SIG-M5 treated with dmso at 0.1 percent for 504 hours (cell line): ENCODE measurements around the gene SIN3B.

Experiments
- DNase-seq: peaks from one replicate; lab custom pipeline; 2025; ENCODE audit not compliant: unreplicated experiment; lab: John Stamatoyannopoulos, UW

SIN3B gene

GRCh38 chr19:16889366-16889882 lies 60.2 kb downstream of the SIN3B start:
- no peak for DNase-seq

- DNase-seq = no peak
Measured at GRCh38 chr19:16889883-16890460, 60.8 kb downstream of the SIN3B start.

- DNase-seq = no peak
Measured at GRCh38 chr19:16890461-16891184, 61.4 kb downstream of the SIN3B start.

GRCh38 chr19:16891696-16892382 lies 62.6 kb downstream of the SIN3B start:
- no peak for DNase-seq

- DNase-seq = no peak
Measured at GRCh38 chr19:16892436-16892835, 63.2 kb downstream of the SIN3B start.

GRCh38 chr19:16892868-16893685 lies 63.9 kb downstream of the SIN3B start:
- DNase-seq = no peak

- DNase-seq = no peak
Measured at GRCh38 chr19:16893686-16893989, 64.4 kb downstream of the SIN3B start.

GRCh38 chr19:16894080-16894479 lies 64.9 kb downstream of the SIN3B start:
- no peak for DNase-seq

- no peak for DNase-seq
Measured at GRCh38 chr19:16895467-16896145, 66.4 kb downstream of the SIN3B start.

GRCh38 chr19:16896146-16897028 lies 67.2 kb downstream of the SIN3B start:
- no peak for DNase-seq

- peak; percentile 69 for DNase-seq
Measured at GRCh38 chr19:16897029-16897855, 68.0 kb downstream of the SIN3B start.

GRCh38 chr19:16897856-16898161 lies 68.6 kb downstream of the SIN3B start:
- DNase-seq = no peak

GRCh38 chr19:16898361-16899015 lies 69.3 kb downstream of the SIN3B start:
- DNase-seq = no peak

- DNase-seq = peak; percentile 26
Measured at GRCh38 chr19:16899566-16900075, 70.4 kb downstream of the SIN3B start.

GRCh38 chr19:16901491-16902175 lies 72.4 kb downstream of the SIN3B start:
- no peak for DNase-seq

GRCh38 chr19:16902545-16902944 lies 73.3 kb downstream of the SIN3B start:
- DNase-seq = no peak

- no peak for DNase-seq
Measured at GRCh38 chr19:16903347-16903746, 74.1 kb downstream of the SIN3B start.

GRCh38 chr19:16904599-16904998 lies 75.4 kb downstream of the SIN3B start:
- no peak for DNase-seq
